Measurements from ENCODE around the gene SUCLG2.

SUCLG2 gene

DNA sequence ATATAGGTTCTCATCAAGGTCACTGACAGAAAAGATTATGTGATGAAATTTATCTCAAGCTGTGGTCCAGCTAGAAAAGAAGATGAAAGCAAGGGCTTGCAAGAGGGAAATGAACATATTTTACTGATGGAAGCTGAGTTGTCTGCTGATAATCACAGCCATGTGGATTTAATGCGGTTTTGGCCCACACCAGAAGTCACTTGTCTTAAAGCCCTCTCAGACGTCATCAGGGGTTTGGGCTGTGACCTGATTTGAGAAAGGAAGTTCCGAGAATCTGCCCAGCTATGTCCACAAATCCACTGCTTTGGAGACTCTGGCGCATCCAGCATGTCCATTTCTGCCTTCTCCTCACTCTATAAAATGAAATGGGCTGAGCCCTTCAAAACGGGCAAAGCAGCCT, 278.4 kb downstream of the SUCLG2 start:
- DNase-seq = no peak

- no peak for DNase-seq
Observed at GRCh38 chr3:67362686-67363085, 291.7 kb downstream of the SUCLG2 start.

DNA sequence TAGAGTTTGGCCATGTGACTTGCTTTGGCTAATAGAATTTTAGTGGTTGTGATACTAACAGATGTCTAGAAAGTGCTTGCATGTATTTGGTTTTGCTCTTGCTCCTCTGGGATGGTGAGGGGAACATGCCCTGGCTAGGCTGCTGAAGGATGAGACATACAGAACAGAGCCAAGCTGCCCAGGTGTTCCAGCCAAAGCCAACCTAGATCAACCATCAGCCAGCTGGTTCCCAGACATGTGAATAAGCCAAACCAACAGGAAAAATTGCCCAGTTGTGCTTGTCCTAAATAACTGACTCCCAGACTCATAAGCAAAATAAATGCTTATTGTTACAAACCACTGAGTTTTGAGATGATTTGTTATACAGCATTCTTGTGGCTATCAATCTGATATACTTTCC, 292.6 kb downstream of the SUCLG2 start:
- no peak for DNase-seq

- no peak for DNase-seq
Observed at GRCh38 chr3:67361323-67361722, 293.1 kb downstream of the SUCLG2 start.

GRCh38 chr3:67357610-67358458, 296.6 kb downstream of the SUCLG2 start:
- DNase-seq = no peak

DNA sequence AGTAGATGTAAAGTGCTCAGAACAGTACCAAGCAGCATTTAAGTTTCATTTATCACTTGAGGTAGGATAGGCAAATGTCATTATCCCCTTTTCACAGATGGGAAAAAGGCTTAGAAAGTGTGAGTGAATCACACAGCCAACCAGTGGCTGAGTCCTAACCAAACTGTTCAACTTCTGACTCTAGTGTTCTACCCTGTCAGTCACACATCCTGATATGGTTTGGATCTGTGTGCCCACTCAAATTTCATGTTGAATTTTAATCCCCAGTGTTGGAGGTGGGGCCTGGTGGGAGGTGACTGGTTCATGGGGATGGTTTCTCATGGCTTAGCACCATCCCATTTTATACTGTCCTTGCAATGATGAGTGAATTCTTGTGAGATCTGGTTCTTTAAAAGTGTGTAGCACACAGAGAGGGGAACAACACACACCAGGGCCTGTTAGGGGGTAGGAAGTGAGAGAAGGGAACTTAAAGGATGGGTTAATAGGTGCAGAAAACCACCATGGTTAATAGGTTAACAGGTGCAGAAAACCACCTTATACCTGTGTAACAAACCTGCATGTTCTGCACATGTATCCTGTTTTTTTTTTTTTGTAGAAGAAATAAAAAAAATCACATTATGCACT, 304.7 kb downstream of the SUCLG2 start:
- DNase-seq = no peak

- no peak for DNase-seq
Observed at GRCh38 chr3:67346081-67346480, 308.3 kb downstream of the SUCLG2 start.

GRCh38 chr3:67335813-67336212, 318.6 kb downstream of the SUCLG2 start:
- DNase-seq = no peak

DNA sequence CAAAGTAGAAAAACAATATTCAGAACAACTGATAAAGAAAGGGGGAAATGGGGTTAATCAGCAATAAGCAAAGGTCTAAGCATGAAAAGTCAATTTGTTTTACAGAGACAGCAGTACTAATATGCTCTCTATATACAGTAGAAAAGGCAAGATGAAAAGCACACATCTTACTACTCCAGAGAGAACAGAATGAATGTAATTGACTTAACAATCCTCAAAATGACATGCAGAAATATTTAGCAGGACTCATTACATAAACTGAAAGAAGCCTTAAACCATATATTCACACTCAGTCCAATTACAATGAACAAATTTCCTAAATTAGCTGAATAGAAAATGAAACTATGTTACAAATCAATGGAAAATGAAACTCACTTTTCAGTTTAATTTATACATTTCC, 319.8 kb downstream of the SUCLG2 start:
- DNase-seq = no peak

- no peak for DNase-seq
Observed at GRCh38 chr3:67329358-67329757, 325.1 kb downstream of the SUCLG2 start.

DNA sequence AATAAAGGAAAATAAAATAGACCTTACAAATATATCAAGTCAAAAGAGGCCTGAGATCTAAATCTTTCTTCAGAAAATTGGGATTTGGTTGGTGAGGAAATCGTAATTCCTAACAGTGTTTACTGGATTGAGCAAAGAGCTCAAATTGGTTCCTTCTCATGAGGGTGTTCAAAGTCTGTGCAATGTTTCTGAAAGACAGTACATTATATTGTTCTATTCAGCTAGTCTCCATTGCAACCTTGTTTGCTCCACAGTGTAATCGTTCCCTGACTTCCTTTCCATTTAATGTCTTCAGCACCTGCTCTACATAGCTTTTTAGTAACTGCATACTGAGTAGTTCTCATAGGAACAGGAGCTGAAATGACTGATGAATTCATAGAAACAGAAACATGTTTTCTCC, 326.8 kb downstream of the SUCLG2 start:
- DNase-seq = no peak

GRCh38 chr3:67325231-67325630, 329.2 kb downstream of the SUCLG2 start:
- DNase-seq = no peak

All from NCI-H2107 (cell line).